HG03520 (cell line): ENCODE measurements around the gene ESD.
A peak's percentile ranks its signal among the peaks of the same experiment; 100 is the strongest.
"Not testable (repeated sequence)": the region's sequence is repeated elsewhere in the genome, so short reads cannot be mapped to it uniquely, and the experiment has no call there.

ENCODE experiments used
- ATAC-seq: cut with Tn5 transposase; IDR thresholded peaks from one replicate; pipeline ENCODE4 v1.9.1; 2021; ENCODE audit warnings: mild to moderate bottlenecking, moderate library complexity; ENCODE audit not compliant: unreplicated experiment

The ESD gene

GRCh38 chr13:46796515-46797474 is at the start of gene ESD:
Gene ESD, minus strand, starts transcription at chr13:46797161. Its CDS starts 5,748 bp downstream, at chr13:46791413.
- ATAC-seq, result peak; percentile 86

GRCh38 chr13:46846726-46847125 is 49.8 kb upstream of the ESD start:
- ATAC-seq, result no peak

- no peak for ATAC-seq
Observed at GRCh38 chr13:46845146-46845545, 48.2 kb upstream of the ESD start.

- no peak for ATAC-seq
Observed at GRCh38 chr13:46844431-46844830, 47.5 kb upstream of the ESD start.

GRCh38 chr13:46839399-46839798 is 42.4 kb upstream of the ESD start:
- no peak for ATAC-seq

- ATAC-seq, result no peak
Observed at GRCh38 chr13:46834657-46835056, 37.7 kb upstream of the ESD start.

- no peak for ATAC-seq
Observed at GRCh38 chr13:46831588-46832194, 34.7 kb upstream of the ESD start.

GRCh38 chr13:46830405-46831005 is 33.5 kb upstream of the ESD start:
- ATAC-seq, result no peak

- no peak for ATAC-seq
Observed at GRCh38 chr13:46822551-46822950, 25.6 kb upstream of the ESD start.

GRCh38 chr13:46817838-46818476 is 21.0 kb upstream of the ESD start:
- no peak for ATAC-seq

GRCh38 chr13:46817095-46817494 is 20.1 kb upstream of the ESD start:
- ATAC-seq, result no peak

GRCh38 chr13:46816371-46816770 is 19.4 kb upstream of the ESD start:
- no peak for ATAC-seq

GRCh38 chr13:46812301-46812797 is 15.4 kb upstream of the ESD start:
- no peak for ATAC-seq

- no peak for ATAC-seq
Observed at GRCh38 chr13:46810440-46810839, 13.5 kb upstream of the ESD start.

GRCh38 chr13:46804921-46805320 is 8.0 kb upstream of the ESD start:
- not testable (repeated sequence) for ATAC-seq

- ATAC-seq, result no peak
Observed at GRCh38 chr13:46804391-46804815, 7.4 kb upstream of the ESD start.

- no peak for ATAC-seq
Observed at GRCh38 chr13:46803586-46803985, 6.6 kb upstream of the ESD start.

- no peak for ATAC-seq
Observed at GRCh38 chr13:46801858-46802257, 4.9 kb upstream of the ESD start.

GRCh38 chr13:46799139-46799538 is 2.2 kb upstream of the ESD start:
- no peak for ATAC-seq

GRCh38 chr13:46797501-46798237 is 708 bp upstream of the ESD start:
- no peak for ATAC-seq
